ENCODE measurements around the gene STT3B. TPM values are rescaled to one million over a fixed set of nuclear protein-coding genes. Genes with fewer than 3 reads are reported as not detected.

Gene STT3B
- polyA plus RNA-seq, 4 donors, result 154 to 212 (median 199) TPM

GRCh38 chr3:31680072-31680870, 147.5 kb downstream of the STT3B start:
- DNase-seq (ENCODE audit: low read depth in 4 of 4, low spot score in 3 of 4), result no peak
